ENCODE data around the gene GRB2. TPM values are rescaled to one million over a fixed set of nuclear protein-coding genes. Genes with fewer than 3 reads are reported as not detected.

GRB2 gene
- total and polyA plus RNA-seq, 2 donors, result 63.1 to 93.9 TPM

GRCh38 chr17:75366432-75366831 lies 39.0 kb downstream of the GRB2 start:
- Histone ChIP-seq H3K27ac (ENCODE audit: low read depth) (no peak overlapping the region), H3K4me1 (ENCODE audit: insufficient read depth) (peaks cover 10% of the 10 kb centered on the region), H3K4me3 (ENCODE audit: low read depth, low read length) (no peak overlapping the region), H3K36me3 (ENCODE audit: insufficient read depth) (no peaks in the 10 kb centered on the region)
- WGBS, result 52% methylated on average over 6 of the region's 6 CpGs
- DNase-seq (ENCODE audit: extremely low spot score), result no peak

- WGBS, result 43% methylated on average over 6 of the region's 6 CpGs
- Histone ChIP-seq H3K4me3 (ENCODE audit: low read depth, low read length) (no peak overlapping the region), H3K4me1 (ENCODE audit: insufficient read depth) (peaks cover 10% of the 10 kb centered on the region)
Measured at GRCh38 chr17:75365931-75366275, 39.6 kb downstream of the GRB2 start.

GRCh38 chr17:75365009-75365930 lies 40.2 kb downstream of the GRB2 start:
- no peak overlapping the region for H3K27ac ChIP-seq (ENCODE audit: low read depth)
- peaks cover 10% of the 10 kb centered on the region for H3K4me1 ChIP-seq (ENCODE audit: insufficient read depth)
- H3K36me3 ChIP-seq (ENCODE audit: insufficient read depth), result no peaks in the 10 kb centered on the region
- no peak overlapping the region for H3K4me3 ChIP-seq (ENCODE audit: low read depth, low read length)
- DNase-seq (ENCODE audit: extremely low spot score), result no peak
- 69% methylated on average over 8 of the region's 8 CpGs for WGBS

More at GRCh38 chr17:75365931-75366275, 39.6 kb downstream of the GRB2 start:
- no peaks in the 10 kb centered on the region for H3K36me3 ChIP-seq (ENCODE audit: insufficient read depth)
- H3K27ac ChIP-seq (ENCODE audit: low read depth), result no peak overlapping the region
- DNase-seq (ENCODE audit: extremely low spot score), result no peak

- Histone ChIP-seq H3K27ac (ENCODE audit: low read depth) (no peak overlapping the region), H3K36me3 (ENCODE audit: insufficient read depth) (no peaks in the 10 kb centered on the region), H3K4me3 (ENCODE audit: low read depth, low read length) (no peak overlapping the region), H3K4me1 (ENCODE audit: insufficient read depth) (peaks cover 10% of the 10 kb centered on the region)
- WGBS, result 85% methylated on average over 2 of the region's 2 CpGs
- no peak for DNase-seq (ENCODE audit: extremely low spot score)
Measured at GRCh38 chr17:75364078-75364477, 41.4 kb downstream of the GRB2 start.

- H3K36me3 ChIP-seq (ENCODE audit: insufficient read depth), result no peaks in the 10 kb centered on the region
- H3K27ac ChIP-seq (ENCODE audit: low read depth), result no peak overlapping the region
- DNase-seq (ENCODE audit: extremely low spot score), result no peak
- 73% methylated on average over 2 of the region's 2 CpGs for WGBS
- peaks cover 10% of the 10 kb centered on the region for H3K4me1 ChIP-seq (ENCODE audit: insufficient read depth)
- H3K4me3 ChIP-seq (ENCODE audit: low read depth, low read length), result no peak overlapping the region
Measured at GRCh38 chr17:75361996-75362395, 43.5 kb downstream of the GRB2 start.

- 53% methylated on average over 3 of the region's 3 CpGs for WGBS
- Histone ChIP-seq H3K36me3 (ENCODE audit: insufficient read depth) (no peaks in the 10 kb centered on the region), H3K4me3 (ENCODE audit: low read depth, low read length) (no peak overlapping the region), H3K27ac (ENCODE audit: low read depth) (no peak overlapping the region), H3K4me1 (ENCODE audit: insufficient read depth) (peaks cover 10% of the 10 kb centered on the region)
- no peak for DNase-seq (ENCODE audit: extremely low spot score)
Measured at GRCh38 chr17:75361344-75361743, 44.1 kb downstream of the GRB2 start.

GRCh38 chr17:75356260-75356937 lies 49.1 kb downstream of the GRB2 start:
- no peak for DNase-seq (ENCODE audit: extremely low spot score)
- no peak overlapping the region for H3K27ac ChIP-seq (ENCODE audit: low read depth)
- 87% methylated on average over 9 of the region's 9 CpGs for WGBS

GRCh38 chr17:75353176-75353575 lies 52.3 kb downstream of the GRB2 start:
- Histone ChIP-seq H3K4me1 (ENCODE audit: insufficient read depth) (no peaks in the 10 kb centered on the region), H3K4me3 (ENCODE audit: low read depth, low read length) (no peak overlapping the region), H3K36me3 (ENCODE audit: insufficient read depth) (no peaks in the 10 kb centered on the region), H3K27ac (ENCODE audit: low read depth) (no peak overlapping the region)
- no peak for DNase-seq (ENCODE audit: extremely low spot score)
- 89% methylated on average over 7 of the region's 8 CpGs for WGBS

More at GRCh38 chr17:75356260-75356937, 49.1 kb downstream of the GRB2 start:
- H3K36me3 ChIP-seq (ENCODE audit: insufficient read depth), result no peaks in the 10 kb centered on the region
- H3K4me1 ChIP-seq (ENCODE audit: insufficient read depth), result no peaks in the 10 kb centered on the region
- no peak overlapping the region for H3K4me3 ChIP-seq (ENCODE audit: low read depth, low read length)

GRCh38 chr17:75352079-75352569 lies 53.4 kb downstream of the GRB2 start:
- Histone ChIP-seq H3K27ac (ENCODE audit: low read depth) (no peak overlapping the region), H3K4me1 (ENCODE audit: insufficient read depth) (no peaks in the 10 kb centered on the region), H3K36me3 (ENCODE audit: insufficient read depth) (no peaks in the 10 kb centered on the region), H3K4me3 (ENCODE audit: low read depth, low read length) (no peak overlapping the region)
- 36% methylated on average over 7 of the region's 7 CpGs for WGBS
- DNase-seq (ENCODE audit: extremely low spot score), result peak; percentile 48

- no peak overlapping the region for H3K27ac ChIP-seq (ENCODE audit: low read depth)
- no peaks in the 10 kb centered on the region for H3K36me3 ChIP-seq (ENCODE audit: insufficient read depth)
- H3K4me1 ChIP-seq (ENCODE audit: insufficient read depth), result no peaks in the 10 kb centered on the region
- no peak for DNase-seq (ENCODE audit: extremely low spot score)
- H3K4me3 ChIP-seq (ENCODE audit: low read depth, low read length), result no peak overlapping the region
- 91% methylated on average over 9 of the region's 9 CpGs for WGBS
Measured at GRCh38 chr17:75350706-75351105, 54.8 kb downstream of the GRB2 start.

GRCh38 chr17:75350029-75350428 lies 55.4 kb downstream of the GRB2 start:
- no peaks in the 10 kb centered on the region for H3K36me3 ChIP-seq (ENCODE audit: insufficient read depth)
- no peaks in the 10 kb centered on the region for H3K4me1 ChIP-seq (ENCODE audit: insufficient read depth)
- DNase-seq (ENCODE audit: extremely low spot score), result no peak
- no peak overlapping the region for H3K27ac ChIP-seq (ENCODE audit: low read depth)
- no peak overlapping the region for H3K4me3 ChIP-seq (ENCODE audit: low read depth, low read length)

- Histone ChIP-seq H3K36me3 (ENCODE audit: insufficient read depth) (no peaks in the 10 kb centered on the region), H3K4me3 (ENCODE audit: low read depth, low read length) (no peak overlapping the region), H3K27ac (ENCODE audit: low read depth) (no peak overlapping the region), H3K4me1 (ENCODE audit: insufficient read depth) (no peaks in the 10 kb centered on the region)
- WGBS, result 92% methylated on average over 8 of the region's 8 CpGs
- DNase-seq (ENCODE audit: extremely low spot score), result no peak
Measured at GRCh38 chr17:75349589-75349988, 55.9 kb downstream of the GRB2 start.

GRCh38 chr17:75348386-75349012 lies 57.0 kb downstream of the GRB2 start:
- no peak overlapping the region for H3K27ac ChIP-seq (ENCODE audit: low read depth)
- no peak overlapping the region for H3K4me3 ChIP-seq (ENCODE audit: low read depth, low read length)
- H3K36me3 ChIP-seq (ENCODE audit: insufficient read depth), result no peaks in the 10 kb centered on the region
- 96% methylated on average over 8 of the region's 8 CpGs for WGBS
- no peak for DNase-seq (ENCODE audit: extremely low spot score)
- no peaks in the 10 kb centered on the region for H3K4me1 ChIP-seq (ENCODE audit: insufficient read depth)
